A549 (cell line): ENCODE results near the gene PDSS2. TPM values are rescaled to one million over a fixed set of nuclear protein-coding genes. Genes with fewer than 3 reads are reported as not detected.

Source experiments
- ATAC-seq, 2 experiments: fragments of 200-7000 bp in 1 of 2; fragments of >200 bp in 1 of 2; cut with Nextera tagmentation in 1 of 2; cut with Tn5 transposase in 1 of 2; 3 replicates each; pipeline versions ENCODE4 v1.8.0 to v1.9.1; 2018 to 2020; ENCODE audit warnings: mild to moderate bottlenecking in 1 of 2, moderate library complexity in 1 of 2
- CTCF ChIA-PET: fragments of 300-600 bp; sonication (Branson Sonifier 250); formaldehyde crosslinking; extraction: SDS; loops from one replicate; lab custom pipeline; 2021; ENCODE audit warnings: antibody characterized with exemption, inconsistent platforms; lab: Yijun Ruan, JAX
- POLR2A ChIA-PET: fragments of 350-600 bp; formaldehyde crosslinking; extraction: SDS; loops from one replicate; lab custom pipeline; 2021; ENCODE audit warnings: antibody characterized with exemption, inconsistent platforms; lab: Yijun Ruan, JAX
- DNase-seq, 2 experiments: peaks; one replicate each; pipeline versions ENCODE4 v3.0.0 to v3.0.0-alpha.2; 2011 to 2016; ENCODE audit warnings: low read depth in 1 of 2, low spot score in 1 of 2
- FAIRE-seq: peaks from 2 replicates; lab custom pipeline; 2011; peaks lifted over from hg19 to GRCh38; lab: Jason Lieb, UNC
- H3K27ac ChIP-seq, 2 experiments: fragments of >200 bp; sonication (Bioruptor Twin); formaldehyde crosslinking; 3 replicates each; pipeline ENCODE4 v1.5.1; 2016 to 2017
- H3K4me1 ChIP-seq: fragments of >200 bp; sonication (Bioruptor Twin); formaldehyde crosslinking; 3 replicates; pipeline ENCODE4 v1.6.1; 2016
- H3K4me2 ChIP-seq: fragments of >200 bp; sonication (Bioruptor Twin); formaldehyde crosslinking; 3 replicates; pipeline ENCODE4 v1.6.1; 2016
- H3K4me3 ChIP-seq: fragments of >200 bp; sonication (Bioruptor Twin); formaldehyde crosslinking; 3 replicates; pipeline ENCODE4 v1.5.1; 2016
- H3K9me3 ChIP-seq: fragments of >200 bp; sonication (Bioruptor Twin); formaldehyde crosslinking; 3 replicates; pipeline ENCODE4 v1.6.1; 2016
- CHD4 ChIP-seq: fragments of 200-600 bp; sonication (generic); IDR thresholded peaks from 2 replicates; pipeline ENCODE4 v1.6.1; 2016; ENCODE audit warnings: antibody characterized with exemption, mild to moderate bottlenecking, borderline replicate concordance
- E2F6 ChIP-seq: IDR thresholded peaks from 2 replicates; pipeline ENCODE4 v1.6.1; 2012; ENCODE audit warnings: low read depth, borderline replicate concordance
- EHF ChIP-seq: fragments of 250-450 bp; sonication (Bioruptor Pico); IDR thresholded peaks from 2 replicates; pipeline ENCODE4 v1.5.0; 2020; ENCODE audit warnings: mild to moderate bottlenecking
- EHMT2 ChIP-seq: fragments of 200-600 bp; sonication (generic); IDR thresholded peaks from 2 replicates; pipeline ENCODE4 v1.6.1; 2016; ENCODE audit warnings: antibody characterized with exemption, low read depth, mild to moderate bottlenecking, moderate library complexity
- EP300 ChIP-seq, 2 experiments: fragments of >200 bp; sonication (Bioruptor Twin); formaldehyde crosslinking; IDR thresholded peaks; 2 replicates in 1 of 2; 3 replicates in 1 of 2; pipeline ENCODE4 v1.6.1; 2016 to 2017
- FOSB ChIP-seq: fragments of 250-450 bp; sonication (Bioruptor Pico); IDR thresholded peaks from 2 replicates; pipeline ENCODE4 v1.5.0; 2020; ENCODE audit warnings: mild to moderate bottlenecking, moderate library complexity
- FOSL2 ChIP-seq, 2 experiments: fragments of 450-650 bp in 1 of 2; fragments of >200 bp in 1 of 2; sonication (Bioruptor Twin) in 1 of 2; formaldehyde crosslinking; IDR thresholded peaks; 2 replicates each; pipeline versions ENCODE4 v1.5.0 to v1.6.1; 2016 to 2020; ENCODE audit warnings: mild to moderate bottlenecking in 1 of 2, moderate library complexity in 1 of 2
- GATA3 ChIP-seq: IDR thresholded peaks from 2 replicates; pipeline ENCODE4 v1.6.1; 2012; ENCODE audit warnings: borderline replicate concordance
- HMGXB4 ChIP-seq: fragments of 250-450 bp; sonication (Bioruptor Pico); IDR thresholded peaks from 2 replicates; pipeline ENCODE4 v1.5.0; 2021; ENCODE audit warnings: mild to moderate bottlenecking, moderate library complexity, borderline replicate concordance
- JUN ChIP-seq, 2 experiments: fragments of >200 bp; sonication (Bioruptor Twin); formaldehyde crosslinking; IDR thresholded peaks; 2 replicates in 1 of 2; 3 replicates in 1 of 2; pipeline ENCODE4 v1.6.1; 2016 to 2017
- KDM5A ChIP-seq: fragments of 200-600 bp; sonication (generic); IDR thresholded peaks from 2 replicates; pipeline ENCODE4 v1.6.1; 2016; ENCODE audit warnings: antibody characterized with exemption, mild to moderate bottlenecking
- MAX ChIP-seq: IDR thresholded peaks from 2 replicates; pipeline ENCODE4 v1.6.1; 2012
- MAZ ChIP-seq: fragments of 150-350 bp; IDR thresholded peaks from 2 replicates; pipeline ENCODE4 v1.6.1; 2014; ENCODE audit warnings: antibody characterized with exemption, low read depth, low read length, borderline replicate concordance
- PBX3 ChIP-seq: IDR thresholded peaks from 2 replicates; pipeline ENCODE4 v1.6.1; 2012
- PHF8 ChIP-seq: fragments of 200-600 bp; sonication (generic); IDR thresholded peaks from 2 replicates; pipeline ENCODE4 v1.6.1; 2016; ENCODE audit warnings: low read depth, mild to moderate bottlenecking, antibody characterized with exemption, moderate library complexity, borderline replicate concordance
- RCOR1 ChIP-seq: fragments of 150-350 bp; IDR thresholded peaks from 2 replicates; pipeline ENCODE4 v1.6.1; 2014; ENCODE audit warnings: antibody characterized with exemption, low read length, low read depth
- RFX5 ChIP-seq: fragments of 450-650 bp; IDR thresholded peaks from 2 replicates; pipeline ENCODE4 v1.7.1; 2014; ENCODE audit warnings: antibody characterized with exemption, mild to moderate bottlenecking, moderate library complexity
- RNF2 ChIP-seq: fragments of 200-600 bp; sonication (generic); IDR thresholded peaks from 2 replicates; pipeline ENCODE4 v1.6.1; 2016; ENCODE audit warnings: low read depth, mild to moderate bottlenecking, antibody characterized with exemption, moderate library complexity, borderline replicate concordance
- SMC3 ChIP-seq: fragments of >200 bp; sonication (Bioruptor Twin); formaldehyde crosslinking; IDR thresholded peaks from 3 replicates; pipeline ENCODE4 v1.6.1; 2018; ENCODE audit warnings: inconsistent platforms
- ZFP36 ChIP-seq: fragments of 450-650 bp; IDR thresholded peaks from 2 replicates; pipeline ENCODE4 v1.6.1; 2014; ENCODE audit warnings: borderline replicate concordance; ENCODE audit not compliant: partially characterized antibody
- WGBS: methylation state at CpG from one replicate; pipeline ENCODE4 v1.1.6; 2017; ENCODE audit errors: missing lambda C conversion rate; 5-methylcytosine and 5-hydroxymethylcytosine counted together
- polyA plus RNA-seq, 4 experiments: library from polyadenylated mRNA; depleted of rRNA in 3 of 4; stranded (reverse); fragments of >200 nt; fragmentation: RNase III in 1 of 4; extraction: RNeasy Plus Mini Kit Qiagen cat#74134 plus additional on column Dnase treatment in 1 of 4; gene quantifications; 2 replicates in 3 of 4; 3 replicates in 1 of 4; pipeline ENCODE4 v1.2.3, GENCODE V29; 2011 to 2017
- TF ChIP-seq, protein P1 (sequence below): fragments of 200-600 bp; sonication (generic); IDR thresholded peaks from 2 replicates; pipeline ENCODE4 v1.6.1; 2016; ENCODE audit warnings: antibody characterized with exemption, mild to moderate bottlenecking, moderate library complexity
- TF ChIP-seq, protein P2 (sequence below): fragments of 450-650 bp; IDR thresholded peaks from 2 replicates; pipeline ENCODE4 v1.6.1; 2014; ENCODE audit warnings: antibody characterized with exemption

The PDSS2 gene
- polyA plus RNA-seq, 2 of the 4 experiments (the other 2 are of a cell fraction) = 7.2 to 17.3 TPM

GRCh38 chr6:107439406-107439805, 20.0 kb downstream of the PDSS2 start:
- Histone ChIP-seq H3K4me3 (no peak overlapping the region), H3K9me3 (no peaks in the 10 kb centered on the region), H3K4me1 (no peaks in the 10 kb centered on the region)
- CTCF ChIA-PET = interaction anchor here (1.4 kb wide), 1 partner anchor 17 kb away, joined by 3 read pairs; no protein-coding TSS in a partner anchor
- FAIRE-seq = no peak
- no peak for ATAC-seq
- DNase-seq = no peak
- TF ChIP-seq JUN (IDR thresholded peaks at IDR 0.05) = no peak
- TF ChIP-seq MAZ = no peak
- TF ChIP-seq, protein P1, sequence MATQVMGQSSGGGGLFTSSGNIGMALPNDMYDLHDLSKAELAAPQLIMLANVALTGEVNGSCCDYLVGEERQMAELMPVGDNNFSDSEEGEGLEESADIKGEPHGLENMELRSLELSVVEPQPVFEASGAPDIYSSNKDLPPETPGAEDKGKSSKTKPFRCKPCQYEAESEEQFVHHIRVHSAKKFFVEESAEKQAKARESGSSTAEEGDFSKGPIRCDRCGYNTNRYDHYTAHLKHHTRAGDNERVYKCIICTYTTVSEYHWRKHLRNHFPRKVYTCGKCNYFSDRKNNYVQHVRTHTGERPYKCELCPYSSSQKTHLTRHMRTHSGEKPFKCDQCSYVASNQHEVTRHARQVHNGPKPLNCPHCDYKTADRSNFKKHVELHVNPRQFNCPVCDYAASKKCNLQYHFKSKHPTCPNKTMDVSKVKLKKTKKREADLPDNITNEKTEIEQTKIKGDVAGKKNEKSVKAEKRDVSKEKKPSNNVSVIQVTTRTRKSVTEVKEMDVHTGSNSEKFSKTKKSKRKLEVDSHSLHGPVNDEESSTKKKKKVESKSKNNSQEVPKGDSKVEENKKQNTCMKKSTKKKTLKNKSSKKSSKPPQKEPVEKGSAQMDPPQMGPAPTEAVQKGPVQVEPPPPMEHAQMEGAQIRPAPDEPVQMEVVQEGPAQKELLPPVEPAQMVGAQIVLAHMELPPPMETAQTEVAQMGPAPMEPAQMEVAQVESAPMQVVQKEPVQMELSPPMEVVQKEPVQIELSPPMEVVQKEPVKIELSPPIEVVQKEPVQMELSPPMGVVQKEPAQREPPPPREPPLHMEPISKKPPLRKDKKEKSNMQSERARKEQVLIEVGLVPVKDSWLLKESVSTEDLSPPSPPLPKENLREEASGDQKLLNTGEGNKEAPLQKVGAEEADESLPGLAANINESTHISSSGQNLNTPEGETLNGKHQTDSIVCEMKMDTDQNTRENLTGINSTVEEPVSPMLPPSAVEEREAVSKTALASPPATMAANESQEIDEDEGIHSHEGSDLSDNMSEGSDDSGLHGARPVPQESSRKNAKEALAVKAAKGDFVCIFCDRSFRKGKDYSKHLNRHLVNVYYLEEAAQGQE = no peak
- TF ChIP-seq, all 56 proteins: peak for 0
- POLR2A ChIA-PET = no interaction called here
- WGBS = 0% methylated on average over 1 of the region's 1 CpG
- H3K27ac ChIP-seq = no peak overlapping the region
- no peak overlapping the region for H3K4me2 ChIP-seq

DNA sequence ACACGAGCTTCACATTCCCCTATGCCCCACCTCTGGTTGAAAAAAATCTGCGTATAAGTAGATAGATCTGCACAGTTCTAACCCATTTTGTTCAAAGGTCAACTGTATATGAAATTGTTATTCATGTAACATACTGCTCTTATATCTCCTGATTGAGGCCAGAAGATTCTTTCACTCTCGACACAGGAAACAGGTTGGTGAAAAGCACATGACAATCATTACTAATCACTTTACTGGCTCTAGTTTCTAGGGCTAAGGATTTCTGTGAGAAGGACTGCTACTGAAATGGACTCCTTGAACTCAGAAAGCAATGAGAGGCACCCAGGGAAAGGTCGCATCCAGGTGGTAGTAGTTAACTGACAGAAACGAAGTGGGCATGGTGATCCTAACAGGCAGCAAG, 21.7 kb downstream of the PDSS2 start:
- Histone ChIP-seq H3K4me3 (no peak overlapping the region), H3K27ac (no peak overlapping the region), H3K4me2 (no peak overlapping the region), H3K4me1 (no peaks in the 10 kb centered on the region), H3K9me3 (no peaks in the 10 kb centered on the region)
- CTCF ChIA-PET = no interaction called here
- ATAC-seq (no peak), DNase-seq (no peak), FAIRE-seq (no peak)
- TF ChIP-seq MAX (no peak), EHMT2 (no peak), HMGXB4 (CRISPR knock-in tag) (no peak), GATA3 (no peak), SMC3 (no peak), CHD4 (no peak), KDM5A (no peak), RNF2 (no peak), ZFP36 (no peak), E2F6 (no peak), RFX5 (no peak), EHF (CRISPR knock-in tag) (no peak), PHF8 (no peak), FOSB (CRISPR knock-in tag) (no peak), RCOR1 (no peak), FOSL2 (IDR thresholded peaks at IDR 0.05) (no peak), FOSL2 (CRISPR knock-in tag; IDR thresholded peaks at IDR 0.05) (no peak), PBX3 (no peak), EP300 (IDR thresholded peaks at IDR 0.05) (no peak)
- TF ChIP-seq, protein P2, sequence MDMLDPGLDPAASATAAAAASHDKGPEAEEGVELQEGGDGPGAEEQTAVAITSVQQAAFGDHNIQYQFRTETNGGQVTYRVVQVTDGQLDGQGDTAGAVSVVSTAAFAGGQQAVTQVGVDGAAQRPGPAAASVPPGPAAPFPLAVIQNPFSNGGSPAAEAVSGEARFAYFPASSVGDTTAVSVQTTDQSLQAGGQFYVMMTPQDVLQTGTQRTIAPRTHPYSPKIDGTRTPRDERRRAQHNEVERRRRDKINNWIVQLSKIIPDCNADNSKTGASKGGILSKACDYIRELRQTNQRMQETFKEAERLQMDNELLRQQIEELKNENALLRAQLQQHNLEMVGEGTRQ = no peak
- 87% methylated on average over 5 of the region's 5 CpGs for WGBS
- POLR2A ChIA-PET = no interaction called here
